Neural crest cell (in vitro differentiated cells): Measurements from ENCODE around the gene ADGRF5. TPM values are rescaled to one million over a fixed set of nuclear protein-coding genes. Genes with fewer than 3 reads are reported as not detected.

Experiments
- DNase-seq: peaks from one replicate; pipeline ENCODE4 v3.0.0; 2021; ENCODE audit warnings: low read depth, mixed read lengths, low spot score
- H3K27ac Mint-ChIP-seq: one replicate; pipeline ENCODE4 v1.8.0; 2021; ENCODE audit warnings: mild to moderate bottlenecking, mixed read lengths; ENCODE audit not compliant: unreplicated experiment
- H3K27me3 Mint-ChIP-seq: 2 replicates; pipeline ENCODE4 v1.8.0; 2021; ENCODE audit warnings: low read depth, mild to moderate bottlenecking, mixed read lengths
- H3K36me3 Mint-ChIP-seq: 2 replicates; pipeline ENCODE4 v1.8.0; 2021; ENCODE audit warnings: low read depth, mild to moderate bottlenecking, mixed read lengths
- H3K4me1 Mint-ChIP-seq: 2 replicates; pipeline ENCODE4 v1.8.0; 2021; ENCODE audit warnings: mixed read lengths
- H3K4me3 Mint-ChIP-seq: one replicate; pipeline ENCODE4 v1.8.0; 2021; ENCODE audit warnings: mild to moderate bottlenecking, mixed read lengths
- H3K9me3 Mint-ChIP-seq: 2 replicates; pipeline ENCODE4 v1.8.0; 2021; ENCODE audit warnings: mixed read lengths
- CTCF ChIP-seq: fragments of 200-600 bp; sonication (generic); conservative IDR thresholded peaks from 2 replicates; pipeline ENCODE4 v1.5.0; 2021; ENCODE audit warnings: antibody characterized with exemption, mild to moderate bottlenecking
- total RNA-seq: library from RNA; stranded (reverse); gene quantifications from 2 replicates; pipeline ENCODE4 v1.2.1, GENCODE V29; 2021

The ADGRF5 gene
- total RNA-seq, 1 donor from 2014 or later: 0.16 TPM

GRCh38 chr6:46931416-46931815 is 9.7 kb upstream of the ADGRF5 start:
- Mint-ChIP-seq H3K36me3 (no peaks in the 10 kb centered on the region), H3K4me3 (no peak overlapping the region), H3K4me1 (peaks cover 4% of the 10 kb centered on the region), H3K9me3 (no peaks in the 10 kb centered on the region), H3K27me3 (no peaks in the 10 kb centered on the region), H3K27ac (no peak overlapping the region)
- no peak for DNase-seq
- no peak for TF ChIP-seq CTCF

DNA sequence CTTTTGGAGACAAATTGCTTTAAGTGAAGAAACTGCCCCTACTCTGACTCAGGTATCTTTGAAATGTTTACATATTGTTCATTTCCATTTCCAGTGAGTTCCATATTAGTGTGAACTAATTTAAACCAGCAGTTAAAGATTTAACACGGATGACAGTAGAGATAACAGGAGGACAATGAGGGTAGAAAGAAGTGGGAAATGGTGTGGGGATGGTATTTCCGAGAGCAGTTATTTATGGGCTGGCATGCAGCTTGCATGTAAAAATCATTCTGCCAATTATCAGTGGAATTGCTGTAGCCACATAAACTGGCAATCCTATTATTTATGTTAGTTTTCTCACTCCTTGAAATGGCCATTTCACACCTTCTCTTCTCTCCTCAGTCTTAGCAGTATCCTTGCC is 8.6 kb upstream of the ADGRF5 start:
- no peaks in the 10 kb centered on the region for H3K4me1 Mint-ChIP-seq
- no peak overlapping the region for H3K27ac Mint-ChIP-seq
- TF ChIP-seq CTCF: no peak
- no peaks in the 10 kb centered on the region for H3K27me3 Mint-ChIP-seq
- H3K36me3 Mint-ChIP-seq: no peaks in the 10 kb centered on the region
- H3K9me3 Mint-ChIP-seq: no peaks in the 10 kb centered on the region
- no peak for DNase-seq
- no peak overlapping the region for H3K4me3 Mint-ChIP-seq

DNA sequence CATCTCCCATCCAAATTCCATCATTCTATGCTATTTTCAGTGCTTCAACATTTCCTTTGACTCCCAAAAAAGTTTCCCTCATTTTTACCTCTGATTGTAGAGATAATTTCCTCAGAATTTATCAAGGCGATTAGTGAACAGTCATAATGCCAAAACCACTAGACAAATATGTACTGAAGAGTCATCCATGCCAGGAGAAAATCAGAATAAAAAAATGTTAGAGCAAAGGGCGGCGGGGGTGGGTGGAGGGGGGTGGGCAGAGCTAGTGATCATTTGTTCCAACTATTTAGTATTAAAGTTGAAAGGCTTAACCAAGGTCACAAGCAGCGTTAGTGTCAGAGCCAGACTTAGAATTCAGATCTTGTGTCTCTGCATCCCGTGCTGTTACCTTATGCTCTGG is 5.3 kb upstream of the ADGRF5 start:
- peaks cover 3% of the 10 kb centered on the region for H3K9me3 Mint-ChIP-seq
- H3K4me3 Mint-ChIP-seq: no peak overlapping the region
- peaks cover 3% of the 10 kb centered on the region for H3K27me3 Mint-ChIP-seq
- no peaks in the 10 kb centered on the region for H3K36me3 Mint-ChIP-seq
- H3K27ac Mint-ChIP-seq: no peak overlapping the region
- TF ChIP-seq CTCF: no peak
- no peaks in the 10 kb centered on the region for H3K4me1 Mint-ChIP-seq
- no peak for DNase-seq

DNA sequence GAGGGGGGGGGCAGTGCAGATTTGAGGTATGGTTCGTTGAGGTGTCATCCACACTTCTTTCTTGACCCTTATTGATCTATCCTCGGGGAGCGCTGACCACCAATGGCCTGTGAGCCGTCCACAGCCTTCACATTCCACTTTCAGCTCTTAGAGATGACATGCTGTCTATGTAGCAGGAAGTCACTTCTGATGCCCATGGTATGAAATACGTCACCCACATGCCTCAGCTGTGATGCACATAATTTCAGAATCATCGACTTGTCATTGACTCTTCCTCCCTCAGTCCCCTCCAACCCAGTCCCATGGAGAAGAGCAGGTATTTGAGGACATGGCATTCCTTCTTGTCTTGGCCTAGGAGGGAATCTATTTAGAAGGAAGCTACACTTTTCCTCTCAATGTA is 4.7 kb upstream of the ADGRF5 start:
- peaks cover 3% of the 10 kb centered on the region for H3K27me3 Mint-ChIP-seq
- no peak for TF ChIP-seq CTCF
- peaks cover 3% of the 10 kb centered on the region for H3K9me3 Mint-ChIP-seq
- no peak for DNase-seq
- no peaks in the 10 kb centered on the region for H3K36me3 Mint-ChIP-seq
- no peak overlapping the region for H3K27ac Mint-ChIP-seq
- no peak overlapping the region for H3K4me3 Mint-ChIP-seq
- no peaks in the 10 kb centered on the region for H3K4me1 Mint-ChIP-seq

GRCh38 chr6:46925563-46926253 is 4.0 kb upstream of the ADGRF5 start:
- Mint-ChIP-seq H3K27me3 (peaks cover 3% of the 10 kb centered on the region), H3K4me3 (no peak overlapping the region), H3K36me3 (no peaks in the 10 kb centered on the region), H3K27ac (no peak overlapping the region), H3K4me1 (no peaks in the 10 kb centered on the region), H3K9me3 (peaks cover 3% of the 10 kb centered on the region)
- no peak for DNase-seq
- TF ChIP-seq CTCF: no peak
